IPS-NIHi7 (cell line): ENCODE data around the gene ATXN7L1.
A peak's percentile ranks its signal among the peaks of the same experiment; 100 is the strongest.
"Not testable (repeated sequence)": the region's sequence is repeated elsewhere in the genome, so short reads cannot be mapped to it uniquely, and the experiment has no call there.

Experiments used
- DNase-seq: peaks from one replicate; pipeline ENCODE4 v3.0.0; 2012; ENCODE audit warnings: mixed read lengths; ENCODE audit errors: extremely low spot score

The ATXN7L1 gene

DNA sequence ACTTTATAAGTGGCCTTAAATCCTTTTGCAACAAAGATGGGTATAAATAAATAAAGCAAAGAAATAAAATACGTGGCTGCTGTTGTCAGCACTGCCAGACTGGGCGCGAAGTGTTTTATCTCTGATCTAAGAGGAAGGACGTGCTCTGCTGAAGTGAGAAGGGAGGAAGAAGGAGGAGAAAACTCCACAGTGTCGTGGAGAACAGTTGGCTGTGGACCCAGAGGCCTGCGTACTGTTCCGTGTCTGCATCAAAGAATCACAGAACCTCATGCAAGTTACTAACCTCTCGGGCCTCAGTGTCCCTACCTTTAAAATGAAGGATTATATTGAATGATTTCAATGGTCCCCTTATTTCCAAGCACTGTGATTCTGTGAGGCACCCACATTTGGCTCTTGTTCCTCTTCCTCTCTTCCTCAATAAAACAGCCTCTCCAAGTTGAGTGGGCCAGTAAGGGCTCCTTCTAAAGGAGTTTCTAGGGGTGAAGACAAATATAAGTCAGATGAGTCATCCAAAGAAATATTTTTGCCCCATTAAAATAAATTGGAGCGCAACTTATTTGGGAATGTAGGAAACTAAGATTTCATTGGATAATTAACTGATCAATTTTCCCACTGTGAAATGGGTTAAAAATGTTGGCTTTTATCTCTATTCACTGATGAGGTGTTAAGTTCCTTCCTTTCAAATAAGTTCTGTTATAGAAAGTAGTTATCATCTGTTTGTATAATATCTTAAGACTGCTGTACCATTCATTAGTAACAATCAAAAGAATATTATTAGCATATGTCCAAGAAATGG, 168.2 kb downstream of the ATXN7L1 start:
- DNase-seq: no peak

DNA sequence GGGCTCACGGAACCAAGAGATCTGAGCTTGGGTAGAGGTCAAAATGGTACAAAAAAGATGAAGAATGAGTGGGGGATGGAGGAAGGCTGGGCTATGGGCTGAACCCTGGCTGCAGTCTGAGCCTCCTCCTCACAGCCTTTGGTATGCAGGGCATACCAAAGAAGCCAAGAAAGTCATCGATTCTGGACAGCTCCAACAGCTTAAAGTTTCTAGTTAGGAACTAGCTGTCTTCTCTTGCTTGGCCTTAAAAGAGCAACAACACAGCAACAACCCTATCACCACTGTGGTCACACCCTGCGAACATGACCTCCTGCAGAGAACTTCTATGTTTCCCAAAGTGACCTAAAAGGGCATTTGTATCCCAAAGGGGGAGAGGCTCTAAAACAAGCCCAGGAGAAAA, 169.0 kb downstream of the ATXN7L1 start:
- no peak for DNase-seq

GRCh38 chr7:105705427-105705826, 171.0 kb downstream of the ATXN7L1 start:
- no peak for DNase-seq

DNA sequence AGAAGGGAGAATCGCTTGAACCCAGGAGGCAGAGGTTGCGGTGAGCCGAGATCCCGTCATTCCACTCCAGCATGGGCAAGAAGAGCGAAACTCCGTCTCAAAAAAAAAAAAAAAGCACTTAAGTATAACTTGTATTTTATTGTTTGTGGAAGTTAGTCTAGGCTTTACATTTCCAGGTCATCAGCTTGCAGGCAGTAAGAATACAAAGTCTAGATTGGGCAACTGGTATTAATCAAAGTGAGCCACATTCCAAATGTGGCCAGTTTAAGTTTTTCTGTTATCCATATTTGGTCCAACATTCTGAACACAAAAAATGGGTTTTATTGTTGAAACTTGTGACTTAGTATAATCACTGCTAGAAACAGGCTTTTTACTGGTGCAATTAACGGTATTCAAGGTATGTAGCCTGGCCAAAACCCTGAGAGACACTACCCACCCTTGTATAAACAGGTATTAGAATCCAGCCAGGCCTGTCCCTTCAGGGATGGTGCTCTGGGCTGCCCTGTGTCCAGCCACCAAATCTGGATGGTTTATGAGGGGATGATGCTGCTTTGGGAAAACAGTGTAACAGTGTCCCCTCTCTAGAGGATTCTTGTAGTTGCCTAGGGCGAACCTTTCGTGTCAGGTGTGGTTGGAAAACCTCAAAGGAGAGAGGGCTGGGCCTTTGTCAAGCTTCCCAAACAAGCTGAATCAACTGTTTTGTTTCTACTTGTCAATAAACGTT, 173.0 kb downstream of the ATXN7L1 start:
- DNase-seq: no peak

DNA sequence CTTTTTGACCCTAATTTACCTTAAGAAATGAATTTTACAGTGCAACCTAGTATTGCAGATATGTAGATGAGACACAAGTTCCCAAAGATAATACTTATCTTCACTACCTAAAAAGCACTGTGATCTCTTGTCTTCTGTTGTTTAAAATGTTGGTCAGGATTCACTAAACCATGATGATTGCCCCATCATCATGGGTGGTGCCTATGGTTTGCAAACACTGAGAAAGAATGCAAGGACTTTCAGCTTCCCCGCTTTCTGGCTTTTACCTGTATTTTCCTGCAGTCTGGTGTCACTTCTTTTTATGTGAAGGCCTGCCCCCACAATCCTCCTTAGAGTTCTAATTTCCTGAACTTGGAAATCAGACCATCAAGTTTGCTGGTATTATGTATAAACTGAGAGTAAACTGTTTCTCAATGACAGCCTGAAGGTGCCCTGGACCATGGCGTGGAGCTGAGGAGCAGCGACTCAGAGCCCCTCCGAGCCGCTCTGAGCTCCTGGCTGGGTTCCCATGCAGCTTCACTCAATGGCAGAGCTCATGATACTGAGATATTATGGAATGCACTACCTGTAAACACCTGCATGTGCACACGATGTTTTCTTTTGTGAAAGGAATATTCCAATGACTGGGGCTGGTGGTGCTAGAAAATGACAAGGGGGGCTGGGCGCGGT, 176.7 kb downstream of the ATXN7L1 start:
- DNase-seq: no peak

DNA sequence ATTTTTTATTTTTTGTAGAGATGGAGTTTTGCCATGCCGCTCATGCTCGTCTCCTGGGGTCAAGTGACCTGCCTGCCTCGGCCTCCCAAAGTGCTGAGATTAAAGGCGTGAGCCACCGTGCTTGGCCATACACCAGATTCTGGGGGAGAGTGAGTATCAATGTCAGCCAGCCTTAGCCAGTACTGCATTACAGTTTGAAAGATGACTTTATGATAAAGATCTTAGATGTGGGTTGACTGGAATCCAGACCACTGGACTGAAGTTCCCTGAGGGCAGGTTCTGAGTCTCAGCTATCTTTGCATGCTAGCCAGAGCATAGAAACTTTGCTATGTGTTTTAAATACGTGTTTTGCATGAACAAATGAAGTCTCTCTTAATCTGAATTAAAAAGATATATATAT, 177.9 kb downstream of the ATXN7L1 start:
- no peak for DNase-seq

GRCh38 chr7:105697753-105698152, 178.6 kb downstream of the ATXN7L1 start:
- DNase-seq: no peak

DNA sequence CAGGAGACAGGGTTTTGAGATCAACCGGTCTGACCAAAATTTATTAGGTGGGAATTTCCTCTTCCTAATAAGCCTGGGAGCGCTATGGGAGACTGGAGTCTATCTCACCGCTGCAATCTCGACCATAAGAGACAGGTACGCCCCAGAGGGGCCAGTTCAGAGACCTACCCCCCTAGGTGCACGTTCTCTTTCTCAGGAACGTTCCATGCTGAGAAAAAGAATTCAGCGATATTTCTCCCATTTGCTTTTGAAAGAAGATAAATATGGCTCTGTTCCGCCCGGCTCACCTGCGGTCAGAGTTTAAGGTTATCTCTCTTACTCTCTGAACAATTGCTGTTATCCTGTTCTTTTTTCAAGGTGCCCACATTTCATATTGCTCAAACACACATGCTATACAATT, 179.2 kb downstream of the ATXN7L1 start:
- DNase-seq: not testable (repeated sequence)

- no peak for DNase-seq
Measured at GRCh38 chr7:105693576-105693975, 182.8 kb downstream of the ATXN7L1 start.

DNA sequence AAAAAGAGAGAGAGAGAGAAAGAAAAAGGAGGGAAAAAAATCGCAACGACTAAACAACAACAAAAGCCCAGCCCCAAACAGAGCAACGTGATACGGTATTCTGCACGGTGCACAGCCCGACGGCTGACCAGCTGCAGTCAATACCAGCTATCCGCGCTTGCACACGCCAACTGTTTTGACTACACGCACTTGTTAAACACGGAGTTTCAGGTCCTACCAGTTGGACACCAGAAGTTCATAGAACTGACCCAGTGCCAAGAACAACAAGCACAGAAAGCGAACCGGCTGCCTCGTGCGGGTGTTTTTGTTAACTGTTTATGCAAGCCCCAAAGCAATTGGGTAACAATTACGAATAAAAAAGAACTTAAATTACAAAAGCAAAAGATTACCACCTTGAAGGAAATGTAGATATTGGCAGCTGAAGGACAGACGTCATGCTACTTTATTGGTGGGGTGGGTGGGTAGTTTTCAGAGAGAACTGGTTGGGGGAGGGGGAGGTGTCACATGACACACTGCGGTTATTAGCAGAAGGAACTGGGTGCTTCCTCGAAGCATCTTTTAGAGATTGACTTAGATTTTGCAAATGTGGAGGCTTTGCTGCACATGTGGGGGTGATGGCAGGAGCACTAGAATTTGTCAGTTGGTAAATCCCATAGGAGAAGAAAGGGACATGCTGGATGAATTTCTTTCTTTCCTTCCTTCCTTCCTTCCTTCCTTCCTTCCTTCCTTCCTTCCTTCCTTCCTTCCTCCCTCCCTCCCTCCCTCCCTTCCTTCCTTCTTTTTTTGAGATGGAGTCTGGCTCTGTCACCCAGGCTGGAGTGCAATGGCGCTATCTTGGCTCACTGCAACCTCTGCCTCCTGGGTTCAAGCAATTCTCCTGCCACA, 184.5 kb downstream of the ATXN7L1 start:
- DNase-seq: no peak

DNA sequence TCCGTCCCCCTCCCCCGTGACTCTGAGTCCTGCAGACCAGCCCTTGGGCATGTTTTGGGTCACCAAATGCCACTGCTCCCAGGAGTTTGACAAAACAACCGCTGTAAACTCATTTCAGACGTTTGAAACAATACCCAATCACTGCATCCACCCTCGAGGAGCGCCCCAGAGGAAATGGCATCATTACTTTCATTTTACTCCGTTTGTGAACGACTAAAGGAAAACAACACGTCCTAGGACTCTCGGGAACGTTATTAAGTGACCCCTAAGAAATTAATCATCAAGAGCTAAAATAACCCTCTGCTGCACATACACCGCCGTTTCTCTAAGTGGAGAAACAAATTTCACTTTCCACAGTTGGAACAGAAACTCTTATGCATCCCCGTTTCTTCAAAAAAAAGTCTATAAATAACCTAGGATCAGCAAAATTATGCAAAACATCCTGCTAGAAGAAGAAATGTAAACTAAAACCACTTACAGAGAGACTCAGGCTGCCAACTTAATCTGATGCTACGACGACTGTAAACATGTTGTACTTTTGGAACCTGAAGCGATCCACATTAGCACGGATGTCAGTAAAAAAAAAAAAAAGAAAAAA, 185.2 kb downstream of the ATXN7L1 start:
- no peak for DNase-seq

GRCh38 chr7:105690325-105690945, 186.0 kb downstream of the ATXN7L1 start:
- no peak for DNase-seq

DNA sequence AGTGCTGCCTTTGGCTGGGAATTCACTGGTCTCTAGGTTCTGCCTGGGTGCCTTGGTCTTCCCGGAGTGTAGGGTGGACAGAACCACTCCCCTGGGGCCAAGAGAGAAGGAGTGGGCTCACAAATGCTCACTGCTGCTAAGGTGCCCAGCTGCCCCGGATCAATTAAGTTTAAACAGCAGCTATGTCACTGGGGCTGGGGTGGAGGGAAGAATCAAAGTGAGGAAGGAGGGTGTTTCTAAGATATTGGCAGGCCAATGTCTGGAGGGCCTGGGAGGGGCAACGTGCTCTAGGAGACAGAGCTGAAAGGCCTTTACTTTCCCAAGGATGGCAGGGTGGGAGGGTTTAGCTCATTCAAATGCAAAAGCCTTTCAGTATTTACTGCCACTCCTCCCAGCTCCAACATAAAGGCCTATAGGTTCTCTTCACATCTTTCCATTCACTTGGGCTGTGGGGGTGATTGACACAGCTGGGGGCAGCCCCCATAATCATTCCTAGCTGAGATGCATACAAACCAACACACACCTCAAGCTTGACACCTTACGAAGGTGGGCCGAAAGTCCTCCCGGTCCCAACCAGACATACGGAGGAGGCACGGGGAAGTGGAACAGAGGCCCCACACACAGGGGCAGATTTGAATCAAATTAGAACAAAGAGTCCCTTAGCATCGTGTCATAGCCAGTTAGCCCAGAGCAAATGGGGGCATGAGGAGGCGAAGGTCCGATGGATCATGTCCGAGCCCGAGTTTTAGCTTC, 187.2 kb downstream of the ATXN7L1 start:
- peak; percentile 79 for DNase-seq

GRCh38 chr7:105688617-105689016, 187.8 kb downstream of the ATXN7L1 start:
- no peak for DNase-seq

DNA sequence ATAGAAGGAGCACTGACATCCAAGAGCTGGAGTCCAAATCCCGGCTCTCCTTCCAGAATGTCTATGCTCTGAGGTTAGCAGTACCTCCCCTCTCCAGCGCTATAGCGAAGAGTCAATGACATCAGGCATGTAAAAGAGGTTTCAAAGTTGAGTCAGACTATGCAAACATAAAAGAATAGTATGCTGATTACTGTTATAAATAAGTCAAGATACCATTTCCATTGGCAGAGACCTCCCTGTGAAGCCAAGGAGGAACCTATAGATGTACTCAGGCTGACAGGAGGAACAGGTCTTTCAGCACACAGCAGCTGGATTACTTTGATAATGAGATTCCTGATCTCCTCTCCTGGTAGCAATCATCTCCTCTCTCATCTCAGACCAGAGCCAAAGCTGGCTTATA, 191.2 kb downstream of the ATXN7L1 start:
- DNase-seq: no peak

DNA sequence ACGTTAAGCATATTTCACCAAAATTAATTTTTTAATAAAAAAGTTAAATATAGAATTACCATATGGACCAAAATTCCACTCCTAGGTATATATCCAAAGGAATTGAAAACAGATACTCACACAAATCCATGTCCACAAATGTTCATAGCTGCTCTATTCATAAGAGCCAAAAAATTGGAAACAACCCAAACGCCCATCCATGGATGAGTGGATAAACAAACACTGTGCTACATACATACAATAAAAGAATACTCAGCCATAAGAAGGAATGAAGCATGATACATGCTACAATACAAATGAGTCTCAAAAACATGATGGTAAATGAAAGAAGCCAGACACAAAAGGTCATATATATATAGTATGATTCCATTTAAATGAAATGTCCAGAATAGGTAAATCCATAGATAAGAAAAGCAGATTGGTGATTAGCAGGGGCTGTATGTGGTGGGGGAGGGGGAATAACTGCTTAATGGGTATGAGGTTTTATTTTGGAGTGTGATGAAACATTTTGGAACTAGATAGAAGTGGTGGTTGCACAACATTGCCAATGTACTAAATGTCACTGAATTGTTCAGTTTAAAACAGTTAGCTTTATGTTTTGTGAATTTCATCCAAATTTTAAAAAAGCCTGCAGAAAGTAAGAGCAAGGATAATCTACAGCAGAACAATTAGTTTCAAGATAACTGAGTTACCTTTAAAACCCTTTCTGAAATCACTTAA, 193.9 kb downstream of the ATXN7L1 start:
- no peak for DNase-seq

- DNase-seq: no peak
Measured at GRCh38 chr7:105680505-105681187, 195.8 kb downstream of the ATXN7L1 start.

DNA sequence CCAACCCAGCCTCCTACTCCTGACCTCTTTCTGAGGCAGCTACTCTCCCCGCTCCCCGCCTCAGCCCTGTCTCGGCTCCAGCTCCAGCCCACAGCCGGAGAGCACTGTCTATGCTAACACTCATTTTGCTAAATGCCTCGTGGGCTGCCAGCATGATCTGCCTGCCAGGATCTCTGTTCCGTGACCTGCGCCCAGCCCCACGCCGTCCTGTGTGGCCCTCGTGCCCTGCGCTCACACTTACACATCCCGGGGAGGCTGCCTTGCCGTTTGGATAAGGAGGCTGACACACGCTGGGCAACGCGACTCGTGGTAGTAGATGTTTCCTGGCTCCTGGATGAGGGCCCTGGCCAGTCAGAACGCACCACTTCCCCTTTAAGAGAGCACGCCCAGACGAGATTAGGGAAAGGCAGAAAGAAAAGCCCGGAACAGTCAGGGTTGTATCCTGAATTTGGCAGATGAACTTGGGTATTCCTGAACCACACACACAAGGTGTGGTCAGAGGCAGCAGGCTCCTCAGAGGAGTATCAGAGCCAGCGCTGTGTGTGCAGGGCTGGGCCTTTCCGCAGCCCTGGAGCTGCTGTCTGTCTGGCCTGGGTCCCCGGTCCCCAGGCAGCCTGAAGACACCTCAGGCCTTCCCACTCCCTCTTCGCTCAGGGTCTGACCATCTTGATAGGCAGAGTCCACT, 197.4 kb downstream of the ATXN7L1 start:
- DNase-seq: no peak
